Measurements from ENCODE around the gene GARIN5A.
A peak's percentile ranks its signal among the peaks of the same experiment; 100 is the strongest.

DNA sequence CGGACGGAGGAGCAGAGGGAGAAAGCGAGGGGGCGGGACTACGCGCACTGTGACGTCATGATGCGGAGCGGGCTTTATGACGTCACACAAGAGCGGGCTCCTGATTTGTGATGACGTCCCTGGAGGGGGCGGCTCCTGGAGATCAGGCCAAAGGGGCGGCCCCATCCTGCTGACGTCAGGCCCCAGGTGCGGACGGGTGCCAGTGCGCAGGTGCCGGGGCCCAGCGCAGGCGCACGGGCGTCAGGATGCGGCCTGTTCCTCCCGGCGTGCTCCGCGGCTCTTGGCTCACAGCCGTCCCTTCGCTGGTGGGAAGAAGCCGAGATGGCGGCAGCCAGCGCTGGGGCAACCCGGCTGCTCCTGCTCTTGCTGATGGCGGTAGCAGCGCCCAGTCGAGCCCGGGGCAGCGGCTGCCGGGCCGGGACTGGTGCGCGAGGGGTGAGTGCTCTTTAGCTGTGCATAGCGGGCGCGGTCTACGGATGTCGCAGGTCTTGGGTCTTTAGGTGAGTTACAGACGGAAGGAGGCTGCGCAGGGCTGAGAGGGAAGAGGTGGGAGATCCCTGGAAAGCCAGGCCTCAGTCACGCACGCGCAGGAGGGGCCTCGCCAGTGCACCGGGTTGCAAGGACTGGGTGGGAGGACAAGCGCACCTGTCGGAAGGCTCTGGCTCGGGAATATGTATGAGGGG is at the start of gene GARIN5A, which contains the start of gene EMC10:
- peak; percentile 76 to 79 for TF ChIP-seq POLR2AphosphoS5 (IDR thresholded peaks at IDR 0.05)
- TF ChIP-seq, protein P1, sequence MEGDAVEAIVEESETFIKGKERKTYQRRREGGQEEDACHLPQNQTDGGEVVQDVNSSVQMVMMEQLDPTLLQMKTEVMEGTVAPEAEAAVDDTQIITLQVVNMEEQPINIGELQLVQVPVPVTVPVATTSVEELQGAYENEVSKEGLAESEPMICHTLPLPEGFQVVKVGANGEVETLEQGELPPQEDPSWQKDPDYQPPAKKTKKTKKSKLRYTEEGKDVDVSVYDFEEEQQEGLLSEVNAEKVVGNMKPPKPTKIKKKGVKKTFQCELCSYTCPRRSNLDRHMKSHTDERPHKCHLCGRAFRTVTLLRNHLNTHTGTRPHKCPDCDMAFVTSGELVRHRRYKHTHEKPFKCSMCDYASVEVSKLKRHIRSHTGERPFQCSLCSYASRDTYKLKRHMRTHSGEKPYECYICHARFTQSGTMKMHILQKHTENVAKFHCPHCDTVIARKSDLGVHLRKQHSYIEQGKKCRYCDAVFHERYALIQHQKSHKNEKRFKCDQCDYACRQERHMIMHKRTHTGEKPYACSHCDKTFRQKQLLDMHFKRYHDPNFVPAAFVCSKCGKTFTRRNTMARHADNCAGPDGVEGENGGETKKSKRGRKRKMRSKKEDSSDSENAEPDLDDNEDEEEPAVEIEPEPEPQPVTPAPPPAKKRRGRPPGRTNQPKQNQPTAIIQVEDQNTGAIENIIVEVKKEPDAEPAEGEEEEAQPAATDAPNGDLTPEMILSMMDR (IDR thresholded peaks at IDR 0.05): peak in 1 of 6 experiments; percentile 6
